Mucosa of gallbladder (tissue), 1 donor: ENCODE data around the gene SNX8. TPM values are rescaled to one million over a fixed set of nuclear protein-coding genes. Genes with fewer than 3 reads are reported as not detected.

Source experiments
- DNase-seq: peaks from one replicate; pipeline ENCODE4 v3.0.0-alpha.2; 2020; ENCODE audit warnings: low spot score
- total RNA-seq: library from RNA; stranded (reverse); gene quantifications from one replicate; pipeline ENCODE4 v1.2.1, GENCODE V29; 2021
- donor health status: DM: no; HTN: no; CAD: no.

The SNX8 gene
- total RNA-seq, 1 donor from 2014 or later = 20.5 TPM

DNA sequence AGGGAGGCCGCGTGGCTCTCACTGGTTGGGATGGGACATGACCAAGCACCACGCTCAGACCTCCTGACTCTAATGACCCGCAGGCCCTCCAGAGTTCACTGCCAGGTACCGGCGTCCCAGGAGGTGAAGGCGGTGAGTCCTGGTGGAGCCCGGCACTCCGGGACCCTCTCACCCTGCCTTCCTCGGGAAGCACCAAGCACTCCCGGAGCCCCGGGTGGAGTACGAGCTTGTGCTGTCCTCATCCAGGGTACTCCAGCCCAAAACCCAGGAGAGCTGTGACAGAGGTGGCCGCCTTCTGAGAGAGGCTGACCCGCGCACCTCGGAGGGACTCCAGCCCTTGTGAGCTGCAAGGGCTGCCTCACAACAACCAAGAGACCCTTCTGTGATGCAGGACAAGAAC is 90.9 kb downstream of the SNX8 start:
- DNase-seq = no peak

DNA sequence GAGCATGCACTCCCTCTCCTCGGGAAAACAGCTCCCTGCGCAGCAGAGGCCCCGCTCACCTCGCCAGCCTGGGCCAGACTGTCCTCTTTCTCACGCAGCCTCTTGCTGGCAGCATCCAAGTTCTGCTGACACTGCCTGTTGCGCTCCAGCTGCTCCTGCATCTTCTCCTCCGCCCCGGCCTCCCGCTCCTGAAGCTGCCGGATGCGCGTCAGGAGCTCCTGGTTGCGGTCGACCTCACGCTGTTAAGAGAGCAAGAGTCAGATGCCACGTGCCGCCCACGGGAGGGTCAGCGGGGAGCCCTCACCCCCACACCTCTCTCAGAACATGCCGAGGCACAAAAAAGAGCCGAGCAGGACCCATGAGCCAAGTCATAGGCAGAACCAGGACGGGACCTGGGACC is 91.7 kb downstream of the SNX8 start:
- no peak for DNase-seq

DNA sequence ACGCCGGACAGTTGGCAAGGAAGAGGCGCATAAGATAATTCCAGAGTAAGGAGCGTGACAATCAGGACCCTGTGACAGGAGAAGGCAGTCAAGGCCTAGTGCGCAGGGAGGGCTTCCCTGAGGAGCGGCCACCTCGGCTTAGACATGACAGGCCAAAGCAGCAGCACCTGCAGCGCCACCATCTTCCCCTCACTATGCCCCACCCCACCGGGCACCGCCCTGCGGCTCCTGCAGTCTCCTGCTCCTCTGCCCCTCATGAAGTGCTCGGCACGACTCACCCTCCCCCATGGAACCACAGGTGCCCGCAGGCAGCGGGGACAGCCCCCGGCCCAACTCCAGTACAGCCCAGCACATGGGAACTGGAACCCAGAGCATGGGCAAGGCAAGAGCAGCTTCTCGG is 93.3 kb downstream of the SNX8 start:
- DNase-seq = no peak

GRCh38 chr7:2220506-2220905 is 93.7 kb downstream of the SNX8 start:
- no peak for DNase-seq

- no peak for DNase-seq
Measured at GRCh38 chr7:2220030-2220429, 94.2 kb downstream of the SNX8 start.

- no peak for DNase-seq
Measured at GRCh38 chr7:2219606-2220005, 94.6 kb downstream of the SNX8 start.

DNA sequence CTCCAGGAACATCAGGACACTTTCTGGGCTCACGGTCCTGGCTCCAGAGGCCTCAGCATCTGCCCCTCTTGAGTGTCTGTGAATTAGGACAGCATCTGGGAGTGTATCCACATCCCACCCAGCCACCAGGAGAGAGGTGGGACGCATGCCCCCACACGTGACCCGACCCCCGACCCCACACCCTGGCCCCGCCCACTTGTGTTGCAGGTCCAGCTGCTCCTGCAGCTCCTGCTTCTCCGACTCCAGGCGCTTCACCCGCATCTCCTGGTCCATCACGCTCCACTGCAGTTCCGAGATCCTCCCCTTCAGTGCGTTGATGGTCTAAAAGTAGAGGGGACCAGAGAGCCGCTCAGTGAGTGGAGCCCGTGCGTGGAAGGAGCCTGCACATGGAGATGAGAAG is 95.1 kb downstream of the SNX8 start:
- no peak for DNase-seq

DNA sequence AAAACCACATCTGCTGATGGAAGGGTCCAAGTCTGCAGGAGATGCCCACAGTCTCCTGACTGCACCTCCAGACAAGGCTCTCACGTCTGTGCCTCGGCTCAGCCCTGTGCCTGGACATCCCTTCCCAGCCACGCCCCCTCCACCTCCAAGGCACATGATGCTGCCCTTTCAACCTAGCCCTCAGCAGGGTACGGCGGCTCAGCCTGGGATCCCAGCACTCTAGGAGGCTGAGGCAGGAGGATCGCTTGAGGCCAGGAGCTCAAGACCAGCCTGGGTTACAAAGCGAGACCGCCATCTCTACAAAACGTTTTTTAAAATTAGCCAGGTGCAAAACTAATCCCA is 95.8 kb downstream of the SNX8 start:
- DNase-seq = no peak

DNA sequence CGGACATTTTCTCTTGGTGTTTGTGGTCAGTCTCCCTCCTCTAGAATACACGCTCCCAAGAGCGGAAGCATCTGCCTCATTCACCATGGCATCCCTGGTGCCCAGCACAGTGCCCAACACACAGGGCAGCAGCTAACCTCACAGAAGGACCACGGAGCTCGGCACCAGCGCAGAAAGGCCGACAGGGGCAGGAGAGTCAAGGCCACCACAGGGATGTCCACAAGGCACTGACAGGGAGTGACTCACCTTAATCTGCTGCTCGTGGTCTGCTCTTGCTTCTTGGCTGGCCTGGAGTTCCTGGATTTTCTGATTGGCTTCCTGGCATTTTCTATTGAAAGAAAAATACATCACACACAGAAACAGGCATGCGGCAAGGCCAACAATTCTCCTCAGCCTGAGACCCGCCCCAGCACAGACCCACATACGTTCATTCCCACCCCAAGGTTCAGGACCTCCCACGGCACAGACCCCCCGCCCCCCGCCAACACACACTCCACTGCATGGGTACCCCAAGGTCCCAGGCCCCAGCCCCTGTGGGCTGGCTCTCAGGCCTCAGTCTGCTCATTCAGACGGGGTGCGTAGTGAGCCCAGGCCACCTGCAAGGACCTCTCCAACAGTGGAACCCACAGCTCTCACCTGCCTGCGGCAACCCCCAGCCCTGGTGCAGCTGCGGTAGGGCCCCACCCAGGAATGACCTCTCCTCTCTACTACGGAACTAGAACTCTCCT is 96.4 kb downstream of the SNX8 start:
- no peak for DNase-seq

DNA sequence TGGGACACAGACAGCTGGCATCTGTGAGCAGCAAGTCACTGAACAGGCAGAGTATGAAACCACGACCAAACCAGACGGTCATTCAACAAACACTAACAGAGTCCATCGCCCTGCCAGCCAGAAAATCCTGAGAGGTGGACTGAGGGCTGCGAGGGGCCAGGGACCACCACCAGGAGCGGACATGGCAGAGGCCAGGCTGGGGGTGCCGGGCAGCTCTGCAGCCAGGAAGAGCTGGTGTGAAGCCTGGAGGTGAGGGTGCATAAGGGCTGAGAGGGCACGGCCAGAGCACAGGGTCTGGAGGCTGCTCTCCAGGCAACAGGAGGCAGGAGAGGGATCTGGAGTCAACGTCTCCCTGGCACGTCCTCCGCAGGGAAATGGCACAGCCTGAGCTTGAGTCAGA is 97.0 kb downstream of the SNX8 start:
- no peak for DNase-seq

DNA sequence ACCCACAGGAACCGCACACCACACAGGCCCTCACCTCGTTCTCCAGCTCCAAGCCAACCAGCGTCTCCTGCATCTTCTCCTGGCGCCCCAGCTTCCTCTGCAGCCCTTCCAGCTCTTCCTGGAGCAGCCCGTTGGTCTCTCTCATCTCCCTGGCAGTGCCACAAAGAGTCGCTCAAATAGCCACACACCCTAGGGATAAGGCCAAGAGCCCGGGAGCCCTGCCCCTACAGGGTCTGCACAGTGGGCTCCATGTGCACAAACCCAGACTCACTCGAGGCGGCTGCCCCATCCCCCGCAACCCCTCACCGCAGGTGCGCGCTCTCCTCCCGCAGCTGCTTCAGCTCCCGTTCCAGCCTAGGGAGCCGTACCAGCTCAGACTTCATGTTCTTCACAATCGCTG is 98.4 kb downstream of the SNX8 start:
- no peak for DNase-seq

- DNase-seq = no peak
Measured at GRCh38 chr7:2214636-2215035, 99.6 kb downstream of the SNX8 start.

- no peak for DNase-seq
Measured at GRCh38 chr7:2213551-2214215, 100.6 kb downstream of the SNX8 start.

DNA sequence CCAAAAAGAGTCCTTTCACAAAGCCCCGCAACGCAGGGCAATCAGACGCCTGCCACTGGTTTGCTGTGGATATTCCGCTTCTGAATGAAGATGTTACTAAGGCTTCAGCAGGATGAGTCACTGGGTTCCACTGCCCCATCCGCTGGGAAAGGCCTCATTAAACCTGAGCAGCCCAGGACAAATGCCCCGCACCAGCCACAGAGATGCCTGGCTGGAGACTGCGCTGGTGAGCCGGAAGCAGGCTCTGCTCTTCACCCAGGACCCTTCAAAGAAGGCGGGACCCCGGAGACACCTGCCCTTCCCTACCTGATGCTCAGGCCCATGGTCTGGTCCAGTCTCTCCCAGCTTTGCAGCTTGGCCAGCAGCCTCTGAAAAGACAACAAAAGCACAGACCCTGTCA is 101.3 kb downstream of the SNX8 start:
- DNase-seq = no peak

DNA sequence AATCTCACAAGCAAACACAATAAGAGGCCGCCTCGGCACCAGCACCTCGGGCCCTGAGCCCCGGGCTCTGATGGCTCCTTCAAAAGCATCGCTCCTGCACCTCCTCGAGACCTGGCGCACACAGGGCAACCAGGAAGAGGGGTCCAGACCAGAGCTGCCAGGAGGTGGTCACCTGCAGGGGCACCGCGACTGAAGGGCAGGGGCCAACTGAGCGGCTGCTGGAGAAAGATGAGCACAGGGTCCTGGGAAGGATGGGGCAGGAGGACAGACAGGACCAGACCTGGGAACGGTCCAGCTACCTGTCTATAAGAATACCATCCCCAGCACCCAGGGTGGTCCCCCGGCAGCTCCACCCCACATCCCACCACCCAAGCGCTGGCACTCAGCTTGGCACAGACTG is 102.3 kb downstream of the SNX8 start:
- no peak for DNase-seq

- DNase-seq = no peak
Measured at GRCh38 chr7:2211259-2211880, 102.9 kb downstream of the SNX8 start.

- no peak for DNase-seq
Measured at GRCh38 chr7:2210551-2211258, 103.5 kb downstream of the SNX8 start.

GRCh38 chr7:2209961-2210323 is 104.3 kb downstream of the SNX8 start:
- DNase-seq = no peak

DNA sequence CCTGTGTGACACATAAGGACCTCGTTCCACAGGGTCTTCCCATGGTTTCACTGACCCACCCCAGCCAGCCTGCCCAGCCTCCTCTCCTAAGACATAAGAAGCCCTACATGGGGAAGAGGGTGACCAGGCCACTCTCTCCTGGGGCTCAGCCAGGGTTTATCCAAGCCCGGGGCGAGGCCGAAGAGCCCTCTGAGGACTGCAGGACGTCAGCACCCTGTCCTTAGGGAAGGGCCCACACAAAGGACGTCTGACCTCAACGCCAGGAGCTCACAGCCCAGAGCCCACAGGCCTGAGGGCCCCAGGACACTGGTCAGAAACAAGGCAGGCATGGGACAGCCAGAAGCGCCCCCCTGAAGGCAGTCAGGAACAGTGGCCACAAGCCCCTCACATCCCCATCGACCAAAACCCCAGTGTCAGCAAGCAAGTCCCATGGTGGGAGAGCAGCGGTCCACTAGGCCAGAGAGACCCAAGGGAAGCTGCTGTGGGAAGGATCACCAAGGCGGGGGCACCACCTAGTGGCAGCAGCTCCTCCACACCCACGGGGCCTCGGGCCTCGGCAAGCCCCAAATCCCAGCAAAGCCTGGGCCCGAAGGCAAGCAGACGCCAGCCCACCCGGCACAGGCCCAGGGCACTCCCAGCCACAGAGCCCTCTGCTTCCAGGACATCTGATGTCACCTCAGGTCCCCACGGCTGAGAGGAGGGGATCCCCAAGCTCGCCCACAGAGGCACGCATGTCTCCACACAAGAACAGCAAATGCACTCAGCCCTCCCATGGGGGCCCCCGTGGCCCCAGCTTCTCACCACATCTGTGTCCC is 104.9 kb downstream of the SNX8 start:
- DNase-seq = peak; percentile 62

GRCh38 chr7:2208712-2209111 is 105.5 kb downstream of the SNX8 start:
- no peak for DNase-seq

- no peak for DNase-seq
Measured at GRCh38 chr7:2205036-2205780, 109.0 kb downstream of the SNX8 start.
